GM12878 (cell line): ENCODE data around the gene PLXNC1. TPM values are rescaled to one million over a fixed set of nuclear protein-coding genes. Genes with fewer than 3 reads are reported as not detected.
A peak's percentile ranks its signal among the peaks of the same experiment; 100 is the strongest.

Experiments used
- ATF2 ChIP-seq: IDR thresholded peaks from 2 replicates; pipeline ENCODE4 v1.6.1; 2012; ENCODE audit warnings: low read length, inconsistent platforms
- ATF3 ChIP-seq: IDR thresholded peaks from 2 replicates; pipeline ENCODE4 v1.6.1; 2011; ENCODE audit warnings: low read depth, mild to moderate bottlenecking, low read length, moderate library complexity, borderline replicate concordance; ENCODE audit errors: extremely low read depth
- BCL3 ChIP-seq: IDR thresholded peaks from 2 replicates; pipeline ENCODE4 v1.6.1; 2011; ENCODE audit warnings: borderline replicate concordance, low read depth, mild to moderate bottlenecking, moderate library complexity, low read length; ENCODE audit not compliant: insufficient read depth, poor library complexity, severe bottlenecking
- BHLHE40 ChIP-seq, 2 experiments: fragments of 450-650 bp in 1 of 2; IDR thresholded peaks; 2 replicates each; pipeline ENCODE4 v1.6.1; 2011 to 2017; ENCODE audit warnings: low read depth in 2 of 2, borderline replicate concordance in 1 of 2, improper control_type of control experiment in 1 of 2, low read length in 1 of 2, mild to moderate bottlenecking in 1 of 2
- CREM ChIP-seq: IDR thresholded peaks from 2 replicates; pipeline ENCODE4 v1.6.1; 2014; ENCODE audit warnings: antibody characterized with exemption, low read depth
- MTA2 ChIP-seq: fragments of 450-650 bp; IDR thresholded peaks from 2 replicates; pipeline ENCODE4 v1.6.1; 2016; ENCODE audit warnings: low read depth, mild to moderate bottlenecking, moderate library complexity
- NFIC ChIP-seq: IDR thresholded peaks from 2 replicates; pipeline ENCODE4 v1.6.1; 2012; ENCODE audit warnings: low read depth, mild to moderate bottlenecking, inconsistent platforms, low read length, moderate library complexity
- PRDM15 ChIP-seq: fragments of 450-650 bp; formaldehyde crosslinking; IDR thresholded peaks from 2 replicates; pipeline ENCODE4 v1.4.0; 2020; ENCODE audit warnings: mild to moderate bottlenecking, moderate library complexity
- SUPT20H ChIP-seq: IDR thresholded peaks from 2 replicates; pipeline ENCODE4 v1.6.1; 2011; ENCODE audit warnings: low read depth, mild to moderate bottlenecking, low read length, moderate library complexity, borderline replicate concordance; ENCODE audit not compliant: control insufficient read depth
- YY1 ChIP-seq: IDR thresholded peaks from 2 replicates; pipeline ENCODE4 v1.6.1; 2011; ENCODE audit warnings: low read depth, mild to moderate bottlenecking, low read length
- polyA plus RNA-seq, 11 experiments: library from polyadenylated mRNA; depleted of rRNA in 4 of 11; unstranded in 6 of 11; stranded (reverse) in 5 of 11; fragments of >200 nt; fragmentation: Nextera tagmentation in 4 of 11; fragmentation: Illumina TruSeq in 1 of 11; extraction: Ambion mirVana in 4 of 11; extraction: Trizol in 1 of 11; gene quantifications; 1 replicate in 1 of 11; 2 replicates in 10 of 11; pipeline versions ENCODE4 v1.2.1 to v1.2.3, GENCODE V29; 2011 to 2016; ENCODE audit warnings: inconsistent platforms in 2 of 11, missing spikeins in 2 of 11, low read depth in 1 of 11
- total RNA-seq, 4 experiments: library from RNA; depleted of rRNA in 3 of 4; stranded (reverse); fragments of >200 nt in 3 of 4; fragmentation: Illumina TruSeq in 1 of 4; extraction: Trizol in 1 of 4; gene quantifications; 2 replicates each; pipeline versions ENCODE4 v1.2.1 to v1.2.3, GENCODE V29; 2013 to 2021

PLXNC1 gene
- total and polyA plus RNA-seq, 10 of the 15 experiments (the other 5 are each of a cell fraction or from before 2014, with no cell fraction given), result 5.2 to 41.2 (median 24.6) TPM

- peak; percentile 19; the same call in 1 of the 2 replicates for TF ChIP-seq ATF2
- TF ChIP-seq PRDM15 (CRISPR knock-in tag), result no peak
- TF ChIP-seq ATF3, result peak; percentile 39; the same call in 1 of the 2 replicates
- peak; percentile 28 for TF ChIP-seq BCL3
- peak; percentile 15; the same call in 1 of the 2 replicates for TF ChIP-seq NFIC
- peak; percentile 52; the same call in 1 of the 2 replicates for TF ChIP-seq CREM
- TF ChIP-seq SUPT20H, result no peak
- peak; percentile 38; the same call in 1 of the 2 replicates for TF ChIP-seq MTA2
- 0 out of 2 replicates have a peak, but pooled peaks have one; percentile 59 for TF ChIP-seq YY1
- peak in 1 of 2 experiments; percentile 34; a peak in 1 of 4 replicates for TF ChIP-seq BHLHE40 (IDR thresholded peaks at IDR 0.05; ENCODE audit: borderline replicate concordance in 1 of 2, low read depth in 2 of 2, low read length in 1 of 2)
These were observed 110.2 kb downstream of the PLXNC1 start (continued) for GRCh38 chr12:94258593-94258992.
